MM.1S (cell line): ENCODE data around the gene BRIX1.

Experiments used
- DNase-seq: peaks from one replicate; pipeline ENCODE4 v3.0.0-alpha.2; 2015
- H2AFZ ChIP-seq: fragments of 300-600 bp; sonication (generic); 2 replicates; pipeline ENCODE4 v1.6.0; 2016; ENCODE audit warnings: antibody characterized with exemption, low read length
- H3F3A ChIP-seq: fragments of 300-600 bp; sonication (generic); 2 replicates; pipeline ENCODE4 v1.6.1; 2016; ENCODE audit warnings: mild to moderate bottlenecking, antibody characterized with exemption, low read length, moderate library complexity, mixed read lengths; ENCODE audit not compliant: insufficient read depth
- H3K27ac ChIP-seq: fragments of 300-600 bp; sonication (generic); 2 replicates; pipeline ENCODE4 v1.5.1; 2016; ENCODE audit warnings: mild to moderate bottlenecking, low read length
- H3K27me3 ChIP-seq: fragments of 300-600 bp; sonication (generic); replicated peaks from 2 replicates; pipeline ENCODE4 v1.6.0; 2016; ENCODE audit warnings: low read length; ENCODE audit not compliant: insufficient read depth
- H3K36me3 ChIP-seq: fragments of 300-600 bp; sonication (generic); replicated peaks from 2 replicates; pipeline ENCODE4 v1.6.1; 2016; ENCODE audit warnings: mild to moderate bottlenecking, low read length, mixed read lengths; ENCODE audit not compliant: insufficient read depth
- H3K4me1 ChIP-seq: fragments of 300-600 bp; sonication (generic); 2 replicates; pipeline ENCODE4 v1.6.1; 2016; ENCODE audit warnings: low read length, mixed read lengths
- H3K4me2 ChIP-seq: fragments of 300-600 bp; sonication (generic); 2 replicates; pipeline ENCODE4 v1.6.0; 2016; ENCODE audit warnings: low read depth, low read length
- H3K4me3 ChIP-seq: fragments of 300-600 bp; sonication (generic); 2 replicates; pipeline ENCODE4 v1.5.1; 2016; ENCODE audit warnings: low read length, mixed read lengths
- H3K79me2 ChIP-seq: fragments of 300-600 bp; sonication (generic); 2 replicates; pipeline ENCODE4 v1.6.1; 2016; ENCODE audit warnings: mixed run types, low read length, mixed read lengths
- H3K9ac ChIP-seq: fragments of 300-600 bp; sonication (generic); 2 replicates; pipeline ENCODE4 v1.6.1; 2016; ENCODE audit warnings: low read length, mixed read lengths
- H3K9me2 ChIP-seq: fragments of 300-600 bp; sonication (generic); replicated peaks from 2 replicates; pipeline ENCODE4 v1.6.1; 2016; ENCODE audit warnings: mild to moderate bottlenecking, low read length, mixed read lengths; ENCODE audit not compliant: insufficient read depth
- H3K9me3 ChIP-seq: fragments of 300-600 bp; sonication (generic); replicated peaks from 2 replicates; pipeline ENCODE4 v1.6.1; 2016; ENCODE audit warnings: mild to moderate bottlenecking, low read length, mixed read lengths; ENCODE audit not compliant: insufficient read depth
- H4K20me1 ChIP-seq: fragments of 300-600 bp; sonication (generic); 2 replicates; pipeline ENCODE4 v1.6.1; 2016; ENCODE audit warnings: mild to moderate bottlenecking, low read length, moderate library complexity, mixed read lengths; ENCODE audit not compliant: insufficient read depth
- EZH2 ChIP-seq: fragments of 300-600 bp; sonication (generic); optimal IDR thresholded peaks from 2 replicates; pipeline ENCODE3; 2017; ENCODE audit warnings: low read depth, mild to moderate bottlenecking, antibody characterized with exemption, low read length, mixed read lengths
- EZH2phosphoT487 ChIP-seq: fragments of 300-600 bp; sonication (generic); IDR thresholded peaks from 2 replicates; pipeline ENCODE4 v1.6.1; 2018; ENCODE audit warnings: antibody characterized with exemption, low read length
- TF ChIP-seq, protein P1 (sequence below): fragments of 300-600 bp; sonication (generic); IDR thresholded peaks from 2 replicates; pipeline ENCODE4 v1.5.1; 2016; ENCODE audit warnings: antibody characterized with exemption, low read length, mixed read lengths

The BRIX1 gene

DNA sequence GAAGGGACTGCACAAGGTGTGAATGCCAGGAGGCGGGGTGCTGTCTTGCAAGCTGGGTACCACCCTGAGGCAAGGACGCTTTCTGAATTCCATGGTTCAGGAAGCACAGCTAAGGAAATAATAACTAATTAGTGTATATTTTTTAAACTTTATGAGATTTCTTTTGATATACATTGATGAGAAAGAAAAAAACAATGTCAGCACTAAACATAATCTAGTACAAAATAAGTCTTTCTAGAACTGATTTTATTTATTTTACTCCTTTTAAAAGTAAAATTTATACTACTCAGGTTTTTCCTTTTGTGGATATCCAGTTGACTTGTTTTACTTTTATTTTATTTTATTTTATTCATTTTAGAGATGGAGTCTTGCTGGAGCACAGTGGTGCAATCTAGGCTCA, 17.4 kb downstream of the BRIX1 start:
- H3K9ac ChIP-seq: no peak overlapping the region
- TF ChIP-seq EZH2 (no peak), EZH2phosphoT487 (no peak)
- TF ChIP-seq, protein P1, sequence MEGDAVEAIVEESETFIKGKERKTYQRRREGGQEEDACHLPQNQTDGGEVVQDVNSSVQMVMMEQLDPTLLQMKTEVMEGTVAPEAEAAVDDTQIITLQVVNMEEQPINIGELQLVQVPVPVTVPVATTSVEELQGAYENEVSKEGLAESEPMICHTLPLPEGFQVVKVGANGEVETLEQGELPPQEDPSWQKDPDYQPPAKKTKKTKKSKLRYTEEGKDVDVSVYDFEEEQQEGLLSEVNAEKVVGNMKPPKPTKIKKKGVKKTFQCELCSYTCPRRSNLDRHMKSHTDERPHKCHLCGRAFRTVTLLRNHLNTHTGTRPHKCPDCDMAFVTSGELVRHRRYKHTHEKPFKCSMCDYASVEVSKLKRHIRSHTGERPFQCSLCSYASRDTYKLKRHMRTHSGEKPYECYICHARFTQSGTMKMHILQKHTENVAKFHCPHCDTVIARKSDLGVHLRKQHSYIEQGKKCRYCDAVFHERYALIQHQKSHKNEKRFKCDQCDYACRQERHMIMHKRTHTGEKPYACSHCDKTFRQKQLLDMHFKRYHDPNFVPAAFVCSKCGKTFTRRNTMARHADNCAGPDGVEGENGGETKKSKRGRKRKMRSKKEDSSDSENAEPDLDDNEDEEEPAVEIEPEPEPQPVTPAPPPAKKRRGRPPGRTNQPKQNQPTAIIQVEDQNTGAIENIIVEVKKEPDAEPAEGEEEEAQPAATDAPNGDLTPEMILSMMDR: no peak
- 0 out of 2 replicates have a peak, but pooled peaks cover 15% of the 10 kb centered on the region for H3K36me3 ChIP-seq
- peaks cover 10% of the 10 kb centered on the region for H3F3A ChIP-seq
- peaks cover 11% of the 10 kb centered on the region for H3K4me1 ChIP-seq
- H2AFZ ChIP-seq: no peak overlapping the region
- no peaks in the 10 kb centered on the region for H3K27me3 ChIP-seq
- H3K9me3 ChIP-seq: no peaks in the 10 kb centered on the region
- H3K9me2 ChIP-seq: no peaks in the 10 kb centered on the region
- H3K4me3 ChIP-seq: no peak overlapping the region
- H3K79me2 ChIP-seq: peaks cover 58% of the 10 kb centered on the region
- DNase-seq: no peak
- H3K27ac ChIP-seq: no peak overlapping the region
- no peak overlapping the region for H3K4me2 ChIP-seq
- H4K20me1 ChIP-seq: no peaks in the 10 kb centered on the region

DNA sequence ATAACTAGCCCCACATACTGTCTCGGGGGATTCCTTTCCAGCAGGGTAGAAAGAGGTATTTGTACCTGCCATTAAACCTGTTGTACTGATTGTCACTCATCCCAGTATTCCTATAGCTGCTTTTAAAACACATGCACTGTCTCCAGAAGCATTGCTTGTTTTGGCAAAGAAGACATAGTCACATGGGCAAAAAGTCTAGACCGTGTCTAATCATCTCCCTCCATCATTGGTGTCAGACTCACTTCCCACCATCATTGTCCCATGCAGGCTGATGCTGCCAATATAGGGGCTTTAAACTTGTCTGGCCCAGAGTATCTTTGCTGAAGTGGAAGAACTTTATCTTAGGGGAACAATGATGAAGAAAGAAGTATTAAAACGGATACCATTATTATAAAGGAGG, 26.4 kb downstream of the BRIX1 start:
- no peaks in the 10 kb centered on the region for H3K4me1 ChIP-seq
- H3K4me3 ChIP-seq: no peak overlapping the region
- DNase-seq: no peak
- H3K9me2 ChIP-seq: no peaks in the 10 kb centered on the region
- H4K20me1 ChIP-seq: no peaks in the 10 kb centered on the region
- H3K27ac ChIP-seq: no peak overlapping the region
- H3K9me3 ChIP-seq: no peaks in the 10 kb centered on the region
- H3K79me2 ChIP-seq: no peaks in the 10 kb centered on the region
- no peak overlapping the region for H3K4me2 ChIP-seq
- no peak overlapping the region for H3K9ac ChIP-seq
- H3K27me3 ChIP-seq: no peaks in the 10 kb centered on the region
- H3K36me3 ChIP-seq: peaks cover 7% of the 10 kb centered on the region; the same call in 1 of the 2 replicates
- no peak overlapping the region for H2AFZ ChIP-seq
- H3F3A ChIP-seq: no peaks in the 10 kb centered on the region
- TF ChIP-seq EZH2phosphoT487 (no peak), EZH2 (no peak)
- TF ChIP-seq, protein P1: no peak

DNA sequence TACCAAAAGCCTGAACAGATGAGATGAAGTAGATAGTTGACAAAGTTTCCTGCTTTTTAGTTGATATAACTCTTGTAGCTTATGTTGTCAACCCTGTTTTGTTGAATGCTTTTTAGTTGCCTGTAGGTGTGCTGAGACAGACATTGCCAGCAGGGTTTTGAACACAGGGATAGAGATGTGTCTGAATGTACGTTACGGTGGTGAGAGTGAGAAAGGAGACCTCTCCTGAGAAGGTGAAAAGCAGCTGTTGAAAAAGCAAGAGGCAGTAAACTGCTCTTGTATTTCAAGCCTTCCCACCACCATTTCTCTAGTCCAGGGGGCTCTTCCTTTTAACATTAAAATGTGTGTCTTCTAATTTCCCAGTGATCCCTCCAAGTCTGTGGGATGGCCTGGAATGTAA, 28.5 kb downstream of the BRIX1 start:
- H3K9ac ChIP-seq: no peak overlapping the region
- H3F3A ChIP-seq: no peaks in the 10 kb centered on the region
- no peak overlapping the region for H3K4me3 ChIP-seq
- TF ChIP-seq, protein P1: no peak
- TF ChIP-seq EZH2phosphoT487: no peak
- TF ChIP-seq EZH2: no peak
- no peaks in the 10 kb centered on the region for H3K9me2 ChIP-seq
- no peaks in the 10 kb centered on the region for H3K27me3 ChIP-seq
- no peaks in the 10 kb centered on the region for H3K79me2 ChIP-seq
- no peaks in the 10 kb centered on the region for H3K4me1 ChIP-seq
- no peak for DNase-seq
- no peaks in the 10 kb centered on the region for H3K9me3 ChIP-seq
- no peak overlapping the region for H3K27ac ChIP-seq
- no peaks in the 10 kb centered on the region for H4K20me1 ChIP-seq
- H2AFZ ChIP-seq: no peak overlapping the region
- no peak overlapping the region for H3K4me2 ChIP-seq
- peaks cover 3% of the 10 kb centered on the region; the same call in 1 of the 2 replicates for H3K36me3 ChIP-seq
